Left ventricle myocardium inferior (tissue), 1 donor: ENCODE data around the gene NCK2. TPM values are rescaled to one million over a fixed set of nuclear protein-coding genes. Genes with fewer than 3 reads are reported as not detected.

Experiments used
- DNase-seq: peaks from one replicate; pipeline ENCODE4 v3.0.0-alpha.2; 2020
- H3K27ac ChIP-seq: fragments of 200-600 bp; replicated peaks from 2 replicates; pipeline ENCODE4 v1.8.0; 2021
- H3K27me3 ChIP-seq: fragments of 200-600 bp; 2 replicates; pipeline ENCODE4 v1.8.0; 2021; ENCODE audit warnings: low read depth
- H3K36me3 ChIP-seq: fragments of 200-600 bp; 2 replicates; pipeline ENCODE4 v1.8.0; 2021
- H3K4me1 ChIP-seq: fragments of 200-600 bp; 2 replicates; pipeline ENCODE4 v1.8.0; 2021
- H3K4me3 ChIP-seq: fragments of 200-600 bp; 2 replicates; pipeline ENCODE4 v1.8.0; 2021; ENCODE audit warnings: mild to moderate bottlenecking, moderate library complexity
- H3K9me3 ChIP-seq: fragments of 200-600 bp; replicated peaks from 2 replicates; pipeline ENCODE4 v1.8.0; 2021
- intact Hi-C: fragments of 100-400 bp; cut with micrococcal nuclease; formaldehyde crosslinking; loops from one replicate; pipeline ENCODE4 v1.11.0; 2022
- total RNA-seq: library from RNA; stranded (reverse); fragmentation: NEBNext Ultra II Directional; extraction: Animal tissue kit (Norgen Biotek cat#: 25700); gene quantifications from one replicate; pipeline ENCODE4 v1.2.1, GENCODE V29; 2021
- TF ChIP-seq, protein P1 (sequence below): fragments of 200-600 bp; IDR thresholded peaks from 2 replicates; pipeline ENCODE4 v1.8.0; 2021; ENCODE audit warnings: antibody characterized with exemption, mild to moderate bottlenecking, borderline replicate concordance
- donor health status: DM: no; HTN: yes; CAD: no; lungs with severe emphysema.

The NCK2 gene
- total RNA-seq, 1 donor from 2014 or later: 24.7 TPM

DNA sequence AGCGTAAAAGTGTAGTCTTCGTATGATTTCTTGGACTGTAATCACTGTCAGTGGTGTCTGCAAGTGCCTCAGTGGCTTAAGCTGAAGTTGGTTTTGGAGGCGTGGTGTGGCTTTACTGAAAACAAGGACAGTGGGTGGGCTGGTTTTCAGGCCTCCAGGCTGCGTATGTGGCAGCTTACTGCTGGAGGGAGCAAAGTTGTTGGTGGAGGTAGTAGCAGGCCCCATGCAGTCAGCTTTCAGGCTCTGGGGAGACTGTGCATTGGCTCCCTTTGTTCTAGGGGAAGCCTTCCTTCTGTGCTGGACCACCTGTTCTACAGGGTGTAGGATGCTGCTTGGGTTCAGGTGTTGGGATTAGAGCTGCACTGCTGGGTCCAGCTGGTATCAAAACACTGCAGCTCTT, 91.6 kb downstream of the NCK2 start:
- no peak for DNase-seq
- TF ChIP-seq, protein P1, sequence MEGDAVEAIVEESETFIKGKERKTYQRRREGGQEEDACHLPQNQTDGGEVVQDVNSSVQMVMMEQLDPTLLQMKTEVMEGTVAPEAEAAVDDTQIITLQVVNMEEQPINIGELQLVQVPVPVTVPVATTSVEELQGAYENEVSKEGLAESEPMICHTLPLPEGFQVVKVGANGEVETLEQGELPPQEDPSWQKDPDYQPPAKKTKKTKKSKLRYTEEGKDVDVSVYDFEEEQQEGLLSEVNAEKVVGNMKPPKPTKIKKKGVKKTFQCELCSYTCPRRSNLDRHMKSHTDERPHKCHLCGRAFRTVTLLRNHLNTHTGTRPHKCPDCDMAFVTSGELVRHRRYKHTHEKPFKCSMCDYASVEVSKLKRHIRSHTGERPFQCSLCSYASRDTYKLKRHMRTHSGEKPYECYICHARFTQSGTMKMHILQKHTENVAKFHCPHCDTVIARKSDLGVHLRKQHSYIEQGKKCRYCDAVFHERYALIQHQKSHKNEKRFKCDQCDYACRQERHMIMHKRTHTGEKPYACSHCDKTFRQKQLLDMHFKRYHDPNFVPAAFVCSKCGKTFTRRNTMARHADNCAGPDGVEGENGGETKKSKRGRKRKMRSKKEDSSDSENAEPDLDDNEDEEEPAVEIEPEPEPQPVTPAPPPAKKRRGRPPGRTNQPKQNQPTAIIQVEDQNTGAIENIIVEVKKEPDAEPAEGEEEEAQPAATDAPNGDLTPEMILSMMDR: no peak
- H3K36me3 ChIP-seq: no peaks in the 10 kb centered on the region
- intact Hi-C loops: no loop called here
- peaks cover 52% of the 10 kb centered on the region for H3K9me3 ChIP-seq
- no peak overlapping the region for H3K27ac ChIP-seq
- H3K4me1 ChIP-seq: peaks cover 42% of the 10 kb centered on the region
- H3K4me3 ChIP-seq: no peak overlapping the region
- no peaks in the 10 kb centered on the region for H3K27me3 ChIP-seq

DNA sequence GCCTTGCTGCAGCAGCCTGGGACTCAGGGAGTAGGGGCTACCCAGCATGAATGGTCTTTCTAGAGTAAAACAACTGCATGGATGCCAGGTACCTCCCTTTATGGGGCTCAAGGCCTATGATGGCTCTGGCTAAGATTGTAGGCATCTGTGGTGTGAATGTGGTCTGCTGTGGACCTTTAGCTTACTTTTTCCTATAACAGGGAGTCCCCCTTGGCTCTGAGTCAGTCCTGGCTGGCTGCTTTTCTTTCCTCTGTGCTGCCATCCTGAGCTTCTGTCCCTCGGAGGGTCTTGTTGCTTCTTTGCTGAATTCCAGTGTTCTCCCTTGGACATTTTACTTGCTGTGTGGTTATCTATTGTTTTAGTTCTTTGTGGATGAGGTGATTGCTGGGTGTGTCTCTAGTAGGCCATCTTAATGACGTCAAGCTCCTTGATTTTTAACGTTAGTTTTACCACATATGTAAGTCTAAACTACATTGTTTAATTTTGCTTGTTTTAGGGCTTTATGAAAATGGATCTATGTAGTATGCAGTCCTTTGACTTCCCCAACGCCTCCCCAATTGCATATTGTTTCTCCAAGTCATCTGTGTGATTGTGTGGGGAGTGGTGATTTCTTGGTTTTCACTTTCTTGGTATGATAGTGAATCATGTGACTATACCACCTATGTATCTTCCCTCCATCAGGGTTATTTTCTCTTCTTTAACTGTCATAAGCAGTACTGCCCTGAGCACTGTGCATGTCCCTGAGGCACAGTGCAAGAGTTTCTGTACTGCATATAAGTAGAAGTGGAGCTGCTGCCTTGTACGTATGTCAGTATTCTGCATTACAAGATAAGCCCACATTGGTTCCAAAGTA, 92.4 kb downstream of the NCK2 start:
- peaks cover 49% of the 10 kb centered on the region for H3K4me1 ChIP-seq
- DNase-seq: no peak
- intact Hi-C loops: no loop called here
- peaks cover 45% of the 10 kb centered on the region for H3K9me3 ChIP-seq
- TF ChIP-seq, protein P1: no peak
- H3K4me3 ChIP-seq: no peak overlapping the region
- H3K27me3 ChIP-seq: no peaks in the 10 kb centered on the region
- H3K36me3 ChIP-seq: no peaks in the 10 kb centered on the region
- H3K27ac ChIP-seq: no peak overlapping the region

DNA sequence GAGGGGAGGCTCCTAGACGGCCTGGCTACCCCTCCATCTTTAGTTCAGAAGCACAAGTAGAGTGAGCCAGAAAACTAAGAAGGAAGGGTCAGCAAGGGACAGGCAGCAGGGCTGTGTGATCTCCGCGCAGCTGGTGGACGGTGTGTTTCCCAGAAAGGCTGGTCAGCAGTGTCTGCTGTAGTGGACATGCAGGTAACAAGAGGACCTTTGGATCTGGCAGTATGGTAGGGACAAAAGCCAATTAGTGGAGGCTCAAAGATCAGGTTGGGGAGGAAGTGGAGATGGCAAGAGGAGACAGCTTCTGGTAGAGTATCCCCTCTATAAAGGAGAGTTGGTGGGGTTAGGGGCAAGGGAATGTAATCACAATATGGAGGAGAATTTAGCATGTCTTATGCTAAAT, 95.1 kb downstream of the NCK2 start:
- no peak for DNase-seq
- no peaks in the 10 kb centered on the region for H3K27me3 ChIP-seq

DNA sequence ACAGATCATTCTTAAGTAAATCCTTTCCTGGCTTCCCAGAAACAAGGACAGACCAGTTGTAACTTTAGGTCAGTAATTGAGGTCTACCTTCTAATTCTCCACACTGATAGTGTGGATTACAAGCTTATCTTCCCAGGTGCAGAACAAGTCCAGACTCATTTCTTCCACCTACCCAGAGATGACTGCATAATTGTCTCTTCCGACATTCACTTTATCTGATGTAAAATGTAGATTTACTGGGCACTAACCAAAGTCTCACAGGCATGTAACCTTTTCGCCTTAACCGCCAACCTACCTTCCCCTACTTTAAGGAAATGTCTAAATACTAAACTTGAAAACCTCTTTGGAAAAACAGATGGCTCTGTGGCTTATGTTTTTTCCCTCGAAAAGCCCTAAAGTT, 96.2 kb downstream of the NCK2 start:
- TF ChIP-seq, protein P1: no peak
- no peak overlapping the region for H3K4me3 ChIP-seq
- H3K36me3 ChIP-seq: no peaks in the 10 kb centered on the region
- no peaks in the 10 kb centered on the region for H3K27me3 ChIP-seq
- H3K4me1 ChIP-seq: peaks cover 65% of the 10 kb centered on the region
- H3K27ac ChIP-seq: no peak overlapping the region
- intact Hi-C loops: no loop called here
- H3K9me3 ChIP-seq: peaks cover 7% of the 10 kb centered on the region
- DNase-seq: no peak

More for the DNA sequence above, 95.1 kb downstream of the NCK2 start:
- Histone ChIP-seq H3K4me1 (peaks cover 65% of the 10 kb centered on the region), H3K4me3 (no peak overlapping the region), H3K27ac (no peak overlapping the region), H3K36me3 (no peaks in the 10 kb centered on the region), H3K9me3 (peaks cover 18% of the 10 kb centered on the region)
- TF ChIP-seq, protein P1: no peak
- intact Hi-C loops: no loop called here

DNA sequence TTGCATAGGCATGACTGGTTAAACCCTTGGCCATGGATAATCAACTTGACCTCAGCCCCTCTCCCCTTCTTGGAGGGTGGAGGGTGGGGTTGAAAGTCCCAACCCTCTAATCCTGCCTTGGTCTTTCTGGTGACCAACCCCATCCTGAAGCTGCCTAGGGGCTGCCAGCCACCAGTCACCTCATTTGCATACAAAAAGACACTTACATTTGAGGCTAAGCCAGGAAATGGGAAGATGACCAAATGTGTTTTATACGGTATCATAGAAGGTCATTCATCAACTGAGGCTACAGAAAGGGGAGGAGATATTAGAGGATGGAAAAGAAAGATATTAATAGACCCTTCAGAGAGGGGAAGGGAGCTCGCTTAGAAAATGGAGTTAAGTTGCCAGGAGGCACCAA, 96.8 kb downstream of the NCK2 start:
- intact Hi-C loops: no loop called here
- no peak overlapping the region for H3K27ac ChIP-seq
- H3K4me3 ChIP-seq: no peak overlapping the region
- DNase-seq: no peak
- peaks cover under 1% of the 10 kb centered on the region for H3K9me3 ChIP-seq
- H3K36me3 ChIP-seq: no peaks in the 10 kb centered on the region
- H3K4me1 ChIP-seq: peaks cover 65% of the 10 kb centered on the region
- TF ChIP-seq, protein P1: no peak
- H3K27me3 ChIP-seq: no peaks in the 10 kb centered on the region
